ENCODE results near the gene PANX2.

Gene PANX2

DNA sequence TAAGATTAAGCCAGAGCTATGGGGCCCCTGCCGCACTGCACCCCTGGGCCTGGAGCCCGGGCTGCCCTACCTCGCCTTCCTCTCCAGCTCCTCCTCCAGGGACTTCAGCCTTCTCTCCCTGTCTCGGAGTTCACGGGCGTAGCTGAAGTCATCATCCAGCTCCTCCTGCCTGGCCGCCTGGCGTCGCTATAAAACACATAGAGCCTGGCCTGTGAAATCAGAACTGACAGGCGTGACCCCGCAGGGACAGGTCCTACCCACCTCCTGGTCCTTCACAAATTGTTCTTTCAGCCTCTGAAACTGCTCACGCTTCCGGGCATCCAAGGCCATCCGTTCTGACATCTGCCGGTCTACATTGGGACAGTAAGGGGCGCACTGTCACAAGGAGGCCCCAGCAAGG lies 53.5 kb downstream of the PANX2 start:
- Histone ChIP-seq H3K27ac (ENCODE audit: low read length) (no peak overlapping the region), H3K9ac (ENCODE audit: low read length) (no peak overlapping the region), H3K4me3 (ENCODE audit: low read length) (no peak overlapping the region), H3K36me3 (replicated peaks; ENCODE audit: insufficient read depth, low read length) (no peaks in the 10 kb centered on the region), H4K20me1 (ENCODE audit: insufficient read depth, low read length) (no peaks in the 10 kb centered on the region), H2AFZ (ENCODE audit: low read length) (no peak overlapping the region), H3K9me3 (replicated peaks; ENCODE audit: insufficient read depth, low read length) (no peaks in the 10 kb centered on the region), H3K9me2 (replicated peaks; ENCODE audit: insufficient read depth, low read length) (no peaks in the 10 kb centered on the region), H3K4me2 (ENCODE audit: low read depth, low read length) (no peak overlapping the region), H3K4me1 (ENCODE audit: low read length) (no peaks in the 10 kb centered on the region), H3K27me3 (replicated peaks; ENCODE audit: insufficient read depth, low read length) (no peaks in the 10 kb centered on the region), H3K79me2 (ENCODE audit: low read length) (no peaks in the 10 kb centered on the region), H3F3A (ENCODE audit: insufficient read depth, low read length) (no peaks in the 10 kb centered on the region)
- TF ChIP-seq EZH2phosphoT487 (IDR thresholded peaks at IDR 0.05; ENCODE audit: low read length) (no peak), CTCF (IDR thresholded peaks at IDR 0.05; ENCODE audit: low read length) (no peak), EZH2 (optimal IDR thresholded peaks at IDR 0.05; ENCODE audit: low read depth, low read length) (no peak)
- no peak for DNase-seq

- no peak overlapping the region for H3K27ac ChIP-seq (ENCODE audit: low read length)
- 0 out of 2 replicates have a peak, but pooled peaks cover 5% of the 10 kb centered on the region for H3K79me2 ChIP-seq (ENCODE audit: low read length)
- no peak overlapping the region for H2AFZ ChIP-seq (ENCODE audit: low read length)
- TF ChIP-seq CTCF (IDR thresholded peaks at IDR 0.05; ENCODE audit: low read length), result no peak
- TF ChIP-seq EZH2phosphoT487 (IDR thresholded peaks at IDR 0.05; ENCODE audit: low read length), result no peak
- no peak for TF ChIP-seq EZH2 (optimal IDR thresholded peaks at IDR 0.05; ENCODE audit: low read depth, low read length)
- no peaks in the 10 kb centered on the region for H3K9me2 ChIP-seq (replicated peaks; ENCODE audit: insufficient read depth, low read length)
- no peaks in the 10 kb centered on the region for H3K36me3 ChIP-seq (replicated peaks; ENCODE audit: insufficient read depth, low read length)
- H3K27me3 ChIP-seq (replicated peaks; ENCODE audit: insufficient read depth, low read length), result no peaks in the 10 kb centered on the region
- H3F3A ChIP-seq (ENCODE audit: insufficient read depth, low read length), result no peaks in the 10 kb centered on the region
- no peaks in the 10 kb centered on the region for H3K4me1 ChIP-seq (ENCODE audit: low read length)
- H3K4me2 ChIP-seq (ENCODE audit: low read depth, low read length), result no peak overlapping the region
- no peaks in the 10 kb centered on the region for H4K20me1 ChIP-seq (ENCODE audit: insufficient read depth, low read length)
- H3K9ac ChIP-seq (ENCODE audit: low read length), result no peak overlapping the region
- H3K9me3 ChIP-seq (replicated peaks; ENCODE audit: insufficient read depth, low read length), result no peaks in the 10 kb centered on the region
- no peak overlapping the region for H3K4me3 ChIP-seq (ENCODE audit: low read length)
- no peak for DNase-seq
Measured at GRCh38 chr22:50225200-50225969, 54.9 kb downstream of the PANX2 start.

DNA sequence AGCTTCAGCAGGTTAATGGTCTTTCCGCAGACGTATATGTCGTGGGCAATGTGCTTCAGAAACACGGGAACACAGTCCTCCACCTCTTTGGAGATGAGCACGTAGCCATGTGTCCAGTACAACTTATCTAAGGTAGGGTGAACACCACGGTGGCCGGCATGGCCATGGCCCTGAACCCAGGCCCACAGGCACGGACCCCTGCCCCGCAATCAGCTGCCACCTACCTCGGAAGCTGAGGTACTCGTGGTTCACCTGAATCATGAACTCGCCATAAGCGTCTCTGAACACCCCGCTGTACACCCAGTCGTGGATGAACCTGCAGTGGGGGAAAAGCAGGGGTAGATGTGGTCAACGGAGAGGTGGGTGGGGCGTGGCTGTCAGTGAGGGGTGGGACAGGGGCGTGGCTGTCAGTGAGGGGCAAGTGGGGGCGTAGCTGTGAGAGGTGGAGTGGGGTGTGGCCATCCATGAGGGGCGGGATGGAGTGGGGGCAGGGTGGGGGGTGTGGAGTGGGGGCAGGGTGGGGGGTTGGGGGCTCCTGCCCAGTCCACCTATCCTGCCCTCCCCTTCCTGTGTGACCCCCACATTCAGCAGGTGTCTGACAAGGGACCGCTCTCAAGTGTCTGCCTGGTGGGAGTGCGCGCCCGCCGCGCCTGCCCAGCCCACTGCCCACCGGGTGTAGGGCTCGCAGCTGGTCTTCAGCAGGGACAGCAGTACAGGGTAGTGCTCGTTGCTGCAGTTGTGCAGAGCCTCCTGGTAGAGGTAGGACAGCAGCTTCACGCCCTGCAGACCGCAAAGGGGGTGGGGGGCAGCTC lies 55.7 kb downstream of the PANX2 start:
- H3F3A ChIP-seq (ENCODE audit: insufficient read depth, low read length), result no peaks in the 10 kb centered on the region
- TF ChIP-seq CTCF (IDR thresholded peaks at IDR 0.05; ENCODE audit: low read length), result no peak
- TF ChIP-seq EZH2 (optimal IDR thresholded peaks at IDR 0.05; ENCODE audit: low read depth, low read length), result no peak
- no peak for TF ChIP-seq EZH2phosphoT487 (IDR thresholded peaks at IDR 0.05; ENCODE audit: low read length)
- no peaks in the 10 kb centered on the region for H4K20me1 ChIP-seq (ENCODE audit: insufficient read depth, low read length)
- DNase-seq, result no peak
- H3K9ac ChIP-seq (ENCODE audit: low read length), result no peak overlapping the region
- 0 out of 2 replicates have a peak, but pooled peaks cover 5% of the 10 kb centered on the region for H3K79me2 ChIP-seq (ENCODE audit: low read length)
- no peaks in the 10 kb centered on the region for H3K36me3 ChIP-seq (replicated peaks; ENCODE audit: insufficient read depth, low read length)
- no peaks in the 10 kb centered on the region for H3K9me3 ChIP-seq (replicated peaks; ENCODE audit: insufficient read depth, low read length)
- H3K9me2 ChIP-seq (replicated peaks; ENCODE audit: insufficient read depth, low read length), result no peaks in the 10 kb centered on the region
- no peaks in the 10 kb centered on the region for H3K4me1 ChIP-seq (ENCODE audit: low read length)
- H3K4me2 ChIP-seq (ENCODE audit: low read depth, low read length), result no peak overlapping the region
- no peaks in the 10 kb centered on the region for H3K27me3 ChIP-seq (replicated peaks; ENCODE audit: insufficient read depth, low read length)
- no peak overlapping the region for H3K27ac ChIP-seq (ENCODE audit: low read length)
- H2AFZ ChIP-seq (ENCODE audit: low read length), result no peak overlapping the region
- H3K4me3 ChIP-seq (ENCODE audit: low read length), result no peak overlapping the region

Data from MM.1S (cell line).